Endothelial cell of umbilical vein (primary cell): ENCODE data around the gene PARK7. TPM values are rescaled to one million over a fixed set of nuclear protein-coding genes. Genes with fewer than 3 reads are reported as not detected.
"Not testable (repeated sequence)": the region's sequence is repeated elsewhere in the genome, so short reads cannot be mapped to it uniquely, and the experiment has no call there.

ENCODE experiments used
- BruUV-seq: library from RNA; stranded (reverse); fragments of 400-500 nt; replicated peaks from 2 replicates; lab custom pipeline; 2021; lab: Mats Ljungman, UMichigan
- CTCF ChIA-PET: fragments of 300-600, 350-600 bp; sonication (Branson Sonifier 250); formaldehyde crosslinking; loops from one replicate; lab custom pipeline; 2021; ENCODE audit warnings: antibody characterized with exemption, inconsistent platforms; lab: Charles Lee
- POLR2A ChIA-PET: fragments of 300-600, 350-600 bp; sonication (Branson Sonifier 250); formaldehyde crosslinking; loops from one replicate; lab custom pipeline; 2021; ENCODE audit warnings: antibody characterized with exemption, inconsistent platforms; lab: Charles Lee
- DNase-seq: peaks from one replicate; pipeline ENCODE4 v3.0.0-alpha.2; 2011; ENCODE audit warnings: low read depth, low spot score
- FAIRE-seq: peaks from 2 replicates; lab custom pipeline; 2011; peaks lifted over from hg19 to GRCh38; lab: Jason Lieb, UNC
- H2AFZ ChIP-seq: 2 replicates; pipeline ENCODE4 v1.6.0; 2012; ENCODE audit warnings: low read depth, low read length, control low read depth, inconsistent platforms
- H3K27ac ChIP-seq: 2 replicates; pipeline ENCODE4 v1.5.1; 2011; ENCODE audit warnings: low read depth, mild to moderate bottlenecking, control low read depth, low read length, moderate library complexity; ENCODE audit not compliant: insufficient read depth
- H3K27me3 ChIP-seq, 2 experiments: 2 replicates each; pipeline versions ENCODE4 v1.6.0 to v1.6.1; 2011; ENCODE audit warnings: low read length in 2 of 2, mixed read lengths in 1 of 2; ENCODE audit not compliant: control insufficient read depth in 2 of 2, insufficient read depth in 2 of 2
- H3K36me3 ChIP-seq, 2 experiments: 2 replicates in 1 of 2; 3 replicates in 1 of 2; pipeline ENCODE4 v1.5.1; 2011; ENCODE audit warnings: low read length in 2 of 2, mild to moderate bottlenecking in 1 of 2, moderate library complexity in 1 of 2; ENCODE audit not compliant: control insufficient read depth in 2 of 2, insufficient read depth in 2 of 2; ENCODE audit errors: extremely low read depth in 1 of 2
- H3K4me1 ChIP-seq: 3 replicates; pipeline ENCODE4 v1.5.1; 2011; ENCODE audit warnings: mild to moderate bottlenecking, low read length; ENCODE audit not compliant: control insufficient read depth, insufficient read depth; ENCODE audit errors: extremely low read depth
- H3K4me2 ChIP-seq: 2 replicates; pipeline ENCODE4 v1.6.1; 2011; ENCODE audit warnings: low read length, control low read depth, mixed read lengths; ENCODE audit not compliant: insufficient read depth
- H3K4me3 ChIP-seq, 3 experiments: fragments of 200-600 bp in 1 of 3; sonication (generic), shearing (Covaris generic) in 1 of 3; replicated peaks in 1 of 3; 2 replicates each; pipeline ENCODE4 v1.5.1; 2011 to 2016; ENCODE audit warnings: control low read depth in 3 of 3, low read length in 3 of 3, mild to moderate bottlenecking in 2 of 3, inconsistent platforms in 1 of 3, low read depth in 1 of 3, moderate library complexity in 1 of 3; ENCODE audit not compliant: insufficient read depth in 1 of 3
- H3K79me2 ChIP-seq: 2 replicates; pipeline ENCODE4 v1.6.0; 2012; ENCODE audit warnings: low read length, inconsistent platforms; ENCODE audit not compliant: control insufficient read depth, insufficient read depth
- H3K9ac ChIP-seq: replicated peaks from 2 replicates; pipeline ENCODE3; 2011; ENCODE audit warnings: low read length, control low read depth; ENCODE audit not compliant: insufficient read depth; ENCODE audit errors: extremely low read depth
- H3K9me1 ChIP-seq: replicated peaks from 3 replicates; pipeline ENCODE4 v1.6.0; 2011; ENCODE audit warnings: mild to moderate bottlenecking, low read length; ENCODE audit not compliant: control insufficient read depth, insufficient read depth; ENCODE audit errors: extremely low read depth
- H3K9me3 ChIP-seq: replicated peaks from 2 replicates; pipeline ENCODE4 v1.5.1; 2012; ENCODE audit warnings: low read length, inconsistent platforms; ENCODE audit not compliant: control insufficient read depth, insufficient read depth
- H4K20me1 ChIP-seq: replicated peaks from 2 replicates; pipeline ENCODE3; 2011; ENCODE audit warnings: mild to moderate bottlenecking, low read length; ENCODE audit not compliant: control insufficient read depth, insufficient read depth; ENCODE audit errors: extremely low read depth
- EZH2 ChIP-seq: IDR thresholded peaks from 2 replicates; pipeline ENCODE4 v1.6.1; 2012; ENCODE audit warnings: borderline replicate concordance, low read depth, mild to moderate bottlenecking, moderate library complexity, low read length, inconsistent platforms; ENCODE audit not compliant: severe bottlenecking
- JUN ChIP-seq: IDR thresholded peaks from 2 replicates; pipeline ENCODE4 v1.6.1; 2011; ENCODE audit warnings: borderline replicate concordance, low read depth; ENCODE audit not compliant: insufficient read length, insufficient read depth
- MYC ChIP-seq: IDR thresholded peaks from one replicate; pipeline ENCODE4 v1.6.1; 2011; ENCODE audit warnings: mild to moderate bottlenecking, low read depth, low read length
- POLR2A ChIP-seq: IDR thresholded peaks from 2 replicates; pipeline ENCODE4 v1.6.1; 2012; ENCODE audit warnings: low read depth, mild to moderate bottlenecking, control low read depth, low read length
- dilution Hi-C: fragments of 300-500 bp; cut with MboI; formaldehyde crosslinking; loops from one replicate; pipeline ENCODE4 v1.15.0; 2019; ENCODE audit warnings: low sequenced_read_pairs; ENCODE audit not compliant: extremely low pct_ligation_motif_present
- intact Hi-C: fragments of 100-400 bp; cut with micrococcal nuclease; formaldehyde crosslinking; loops from one replicate; pipeline ENCODE4 v1.10.0; 2022
- polyA plus RNA-seq, 4 experiments: library from polyadenylated mRNA; depleted of rRNA in 3 of 4; stranded (reverse) in 3 of 4; unstranded in 1 of 4; fragments of >200 nt; gene quantifications; 2 replicates each; pipeline versions ENCODE4 v1.2.1 to v1.2.3, GENCODE V29; 2011 to 2012; ENCODE audit warnings: missing spikeins in 1 of 4
- total RNA-seq: library from RNA; stranded (reverse); gene quantifications from 2 replicates; pipeline ENCODE4 v1.2.3, GENCODE V29; 2021
- TF ChIP-seq, protein P1 (sequence below), 2 donors: IDR thresholded peaks; 1 replicate in 1 of 2; 2 replicates in 1 of 2; pipeline ENCODE4 v1.5.1; 2011; ENCODE audit warnings: low read length in 2 of 2, mild to moderate bottlenecking in 2 of 2, moderate library complexity in 2 of 2, control low read depth in 1 of 2, inconsistent platforms in 1 of 2, low read depth in 1 of 2; ENCODE audit not compliant: insufficient read depth in 1 of 2; ENCODE audit errors: extremely low read depth in 1 of 2

The PARK7 gene
- total and polyA plus RNA-seq, 2 donors (not counting 3 experiments of a cell fraction or from before 2014, with no cell fraction given) = 203 to 294 TPM

DNA sequence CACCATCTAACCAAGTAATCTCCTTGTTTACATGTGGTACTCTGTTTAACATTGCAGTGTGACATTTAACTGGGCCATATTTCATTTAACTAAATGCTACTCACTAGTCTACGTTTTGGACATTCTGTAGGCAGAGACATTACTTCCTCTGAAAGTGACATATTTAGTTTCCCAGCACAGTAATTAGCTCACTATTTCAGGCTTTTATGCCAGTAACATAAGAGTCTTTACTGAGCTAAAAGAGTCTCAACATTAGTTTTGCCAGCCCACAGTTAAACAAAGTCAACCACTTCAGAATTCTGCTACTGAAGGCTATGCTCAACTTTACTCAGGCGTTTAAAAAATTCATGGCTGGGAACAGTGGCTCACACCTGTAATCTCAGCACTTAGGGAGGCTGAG lies 18.3 kb upstream of the PARK7 start:
- TF ChIP-seq, protein P1, sequence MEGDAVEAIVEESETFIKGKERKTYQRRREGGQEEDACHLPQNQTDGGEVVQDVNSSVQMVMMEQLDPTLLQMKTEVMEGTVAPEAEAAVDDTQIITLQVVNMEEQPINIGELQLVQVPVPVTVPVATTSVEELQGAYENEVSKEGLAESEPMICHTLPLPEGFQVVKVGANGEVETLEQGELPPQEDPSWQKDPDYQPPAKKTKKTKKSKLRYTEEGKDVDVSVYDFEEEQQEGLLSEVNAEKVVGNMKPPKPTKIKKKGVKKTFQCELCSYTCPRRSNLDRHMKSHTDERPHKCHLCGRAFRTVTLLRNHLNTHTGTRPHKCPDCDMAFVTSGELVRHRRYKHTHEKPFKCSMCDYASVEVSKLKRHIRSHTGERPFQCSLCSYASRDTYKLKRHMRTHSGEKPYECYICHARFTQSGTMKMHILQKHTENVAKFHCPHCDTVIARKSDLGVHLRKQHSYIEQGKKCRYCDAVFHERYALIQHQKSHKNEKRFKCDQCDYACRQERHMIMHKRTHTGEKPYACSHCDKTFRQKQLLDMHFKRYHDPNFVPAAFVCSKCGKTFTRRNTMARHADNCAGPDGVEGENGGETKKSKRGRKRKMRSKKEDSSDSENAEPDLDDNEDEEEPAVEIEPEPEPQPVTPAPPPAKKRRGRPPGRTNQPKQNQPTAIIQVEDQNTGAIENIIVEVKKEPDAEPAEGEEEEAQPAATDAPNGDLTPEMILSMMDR (IDR thresholded peaks at IDR 0.05; ENCODE audit: extremely low read depth in 1 of 2, insufficient read depth in 1 of 2, low read depth in 1 of 2, low read length in 2 of 2) = no peak
- H3K79me2 ChIP-seq = no peaks in the 10 kb centered on the region
- ChIA-PET POLR2A (no interaction called here), CTCF (interaction anchor here (1.7 to 3.5 kb wide), 2 partner anchors 27 to 276 kb away, joined by 4 to 23 read pairs; no protein-coding TSS in a partner anchor)
- intact Hi-C loops (loop anchor here (5.0 kb wide), 1 partner anchor 136 kb away; no protein-coding TSS in a partner anchor), dilution Hi-C loops (no loop called here)
- H3K4me2 ChIP-seq = no peak overlapping the region
- DNase-seq = no peak
- no peaks in the 10 kb centered on the region for H4K20me1 ChIP-seq
- H3K36me3 ChIP-seq = no peaks in the 10 kb centered on the region
- no peaks in the 10 kb centered on the region for H3K9me1 ChIP-seq
- no peak overlapping the region for H2AFZ ChIP-seq
- no peak overlapping the region for H3K27ac ChIP-seq
- no TSS peak for BruUV-seq
- peaks cover 25 to 42% of the 10 kb centered on the region in 2 experiments for H3K27me3 ChIP-seq
- no peak for FAIRE-seq
- H3K9me3 ChIP-seq = no peaks in the 10 kb centered on the region
- H3K4me1 ChIP-seq = peaks cover 5% of the 10 kb centered on the region
- no peak overlapping the region for H3K4me3 ChIP-seq
- no peak overlapping the region for H3K9ac ChIP-seq

DNA sequence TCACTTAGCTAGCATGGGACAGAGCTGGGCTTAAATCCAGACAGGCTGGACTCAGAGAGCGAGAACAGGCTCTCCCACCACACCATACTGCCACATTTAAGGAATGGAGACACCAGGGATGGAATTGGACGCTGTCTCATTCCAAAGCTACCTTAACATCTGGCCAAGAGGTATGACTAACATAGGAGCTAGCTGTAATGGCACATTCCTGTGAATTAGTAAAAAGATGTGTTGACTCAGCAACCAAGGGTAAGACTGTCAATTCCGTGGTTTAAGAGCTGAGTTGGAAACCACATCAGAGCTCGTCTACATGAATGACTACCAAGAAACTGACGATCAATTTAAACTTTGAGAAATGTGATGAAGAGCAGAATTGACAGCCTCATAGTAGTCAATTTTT lies 12.6 kb upstream of the PARK7 start:
- no peak overlapping the region for H3K4me2 ChIP-seq
- POLR2A ChIA-PET = no interaction called here
- H3K9me1 ChIP-seq = no peaks in the 10 kb centered on the region
- no peak overlapping the region for H3K27ac ChIP-seq
- TF ChIP-seq, protein P1 (IDR thresholded peaks at IDR 0.05; ENCODE audit: extremely low read depth in 1 of 2, insufficient read depth in 1 of 2, low read depth in 1 of 2, low read length in 2 of 2) = no peak
- no peak for TF ChIP-seq POLR2A
- no peak for TF ChIP-seq MYC
- no peak for TF ChIP-seq JUN
- TF ChIP-seq EZH2 = no peak
- CTCF ChIA-PET = no interaction called here
- H3K4me1 ChIP-seq = peaks cover 8% of the 10 kb centered on the region
- DNase-seq (no peak), FAIRE-seq (peak; percentile 49)
- dilution Hi-C loops (no loop called here), intact Hi-C loops (loop anchor here (1.0 kb wide), 1 partner anchor 46 kb away; no protein-coding TSS in a partner anchor)
- H3K27me3 ChIP-seq = no peaks in the 10 kb centered on the region
- no peaks in the 10 kb centered on the region for H4K20me1 ChIP-seq
- no peak overlapping the region for H2AFZ ChIP-seq
- H3K79me2 ChIP-seq = no peaks in the 10 kb centered on the region
- H3K36me3 ChIP-seq = no peaks in the 10 kb centered on the region
- no peaks in the 10 kb centered on the region for H3K9me3 ChIP-seq
- BruUV-seq = no TSS peak
- no peak overlapping the region for H3K4me3 ChIP-seq
- no peak overlapping the region for H3K9ac ChIP-seq

DNA sequence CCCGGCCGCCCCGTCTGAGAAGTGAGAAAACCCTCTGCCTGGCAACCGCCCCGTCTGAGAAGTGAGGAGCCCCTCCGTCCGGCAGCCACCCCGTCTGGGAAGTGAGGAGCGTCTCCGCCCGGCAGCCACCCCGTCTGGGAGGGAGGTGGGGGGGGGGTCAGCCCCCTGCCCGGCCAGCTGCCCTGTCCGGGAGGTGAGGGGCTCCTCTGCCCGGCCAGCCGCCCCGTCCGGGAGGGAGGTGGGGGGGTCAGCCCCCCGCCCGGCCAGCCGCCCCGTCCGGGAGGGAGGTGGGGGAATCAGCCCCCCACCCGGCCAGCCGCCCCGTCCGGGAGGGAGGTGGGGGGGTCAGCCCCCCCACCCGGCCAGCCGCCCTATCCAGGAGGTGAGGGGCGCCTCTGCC lies 8.7 kb upstream of the PARK7 start:
- CTCF ChIA-PET, H3K9me1 ChIP-seq, H3K36me3 ChIP-seq, FAIRE-seq, DNase-seq, H3K4me3 ChIP-seq, intact Hi-C loops, BruUV-seq, H3K27ac ChIP-seq, dilution Hi-C loops, H3K27me3 ChIP-seq, POLR2A ChIA-PET, H3K9ac ChIP-seq, H2AFZ ChIP-seq, H3K4me1 ChIP-seq, H3K9me3 ChIP-seq, H3K4me2 ChIP-seq, H3K79me2 ChIP-seq, H4K20me1 ChIP-seq: not testable (repeated sequence)
